Choroid plexus epithelial cell (primary cell): ENCODE measurements around the gene CCT5.
A peak's percentile ranks its signal among the peaks of the same experiment; 100 is the strongest.

Experiments
- DNase-seq: peaks from one replicate; pipeline ENCODE4 v3.0.0-alpha.2; 2010; ENCODE audit warnings: low read depth
- H3K4me3 ChIP-seq: 2 replicates; pipeline ENCODE4 v1.5.1; 2011; ENCODE audit warnings: low read depth, mild to moderate bottlenecking, control low read depth, low read length, moderate library complexity
- CTCF ChIP-seq: conservative IDR thresholded peaks from 2 replicates; pipeline ENCODE4 v1.5.1; 2011; ENCODE audit warnings: low read depth, mild to moderate bottlenecking, control low read depth, inconsistent platforms, low read length, moderate library complexity

CCT5 gene

GRCh38 chr5:10290438-10290837 lies 40.4 kb downstream of the CCT5 start:
- no peak overlapping the region for H3K4me3 ChIP-seq
- no peak for TF ChIP-seq CTCF
- no peak for DNase-seq

GRCh38 chr5:10291692-10292339 lies 41.7 kb downstream of the CCT5 start:
- no peak overlapping the region for H3K4me3 ChIP-seq
- no peak for DNase-seq
- TF ChIP-seq CTCF: no peak

GRCh38 chr5:10293907-10294662 lies 44.0 kb downstream of the CCT5 start:
- no peak for TF ChIP-seq CTCF
- no peak overlapping the region for H3K4me3 ChIP-seq
- no peak for DNase-seq

- TF ChIP-seq CTCF: no peak
- H3K4me3 ChIP-seq: no peak overlapping the region
- peak; percentile 69 for DNase-seq
Measured at GRCh38 chr5:10295619-10296326, 45.7 kb downstream of the CCT5 start.

- no peak for TF ChIP-seq CTCF
- no peak for DNase-seq
- no peak overlapping the region for H3K4me3 ChIP-seq
Measured at GRCh38 chr5:10297646-10298204, 47.6 kb downstream of the CCT5 start.

GRCh38 chr5:10300246-10300645 lies 50.2 kb downstream of the CCT5 start:
- no peak for DNase-seq
- no peak for TF ChIP-seq CTCF
- H3K4me3 ChIP-seq: no peak overlapping the region
